Coronary artery (tissue), 2 donors: ENCODE measurements around the gene CADM4.

Experiments used
- DNase-seq: peaks from one replicate; pipeline ENCODE4 v3.0.0-alpha.2; 2017; ENCODE audit warnings: low spot score
- H3K27ac ChIP-seq, 2 donors: fragments of 200-600 bp; sonication (generic); one replicate each; pipeline ENCODE4 v1.5.1; 2016 to 2019
- H3K4me3 ChIP-seq: fragments of 200-600 bp; sonication (generic); 2 replicates; pipeline ENCODE4 v1.5.1; 2016; ENCODE audit warnings: mild to moderate bottlenecking, moderate library complexity
- CTCF ChIP-seq: fragments of 200-600 bp; sonication (generic); IDR thresholded peaks from one replicate; pipeline ENCODE4 v1.5.1; 2019; ENCODE audit warnings: antibody characterized with exemption

CADM4 gene

GRCh38 chr19:43616954-43617353 is 22.7 kb downstream of the CADM4 start:
- no peak for DNase-seq
- H3K27ac ChIP-seq: no peak overlapping the region
- no peak for TF ChIP-seq CTCF
- no peak overlapping the region for H3K4me3 ChIP-seq

- no peak overlapping the region for H3K4me3 ChIP-seq
- no peak for TF ChIP-seq CTCF
- no peak for DNase-seq
- no peak overlapping the region for H3K27ac ChIP-seq
These were observed 23.3 kb downstream of the CADM4 start for GRCh38 chr19:43616306-43616705.

- no peak overlapping the region for H3K27ac ChIP-seq
- H3K4me3 ChIP-seq: no peak overlapping the region
- DNase-seq: no peak
- no peak for TF ChIP-seq CTCF
These were observed 27.3 kb downstream of the CADM4 start for GRCh38 chr19:43612374-43612773.

- no peak for DNase-seq
- Histone ChIP-seq H3K27ac (no peak within 1 kb of the TSS), H3K4me3 (no peak within 1 kb of the TSS)
- no peak for TF ChIP-seq CTCF
These were observed 27.9 kb downstream of the CADM4 start, which contains the start of gene SRRM5 for GRCh38 chr19:43611788-43612187. SRRM5 (plus strand) TSS chr19:43612088; CDS start chr19:43612122, 34 bp downstream.

GRCh38 chr19:43610493-43610892 is 29.2 kb downstream of the CADM4 start:
- DNase-seq: no peak
- no peak overlapping the region for H3K27ac ChIP-seq
- no peak for TF ChIP-seq CTCF

GRCh38 chr19:43609872-43610271 is 29.8 kb downstream of the CADM4 start:
- no peak for DNase-seq
- no peak overlapping the region for H3K27ac ChIP-seq
- H3K4me3 ChIP-seq: no peak overlapping the region
- no peak for TF ChIP-seq CTCF

More at GRCh38 chr19:43610493-43610892, 29.2 kb downstream of the CADM4 start:
- H3K4me3 ChIP-seq: no peak overlapping the region

GRCh38 chr19:43607238-43608205 is 32.1 kb downstream of the CADM4 start:
- DNase-seq: no peak
- no peak overlapping the region for H3K27ac ChIP-seq
- H3K4me3 ChIP-seq: no peak overlapping the region
- no peak for TF ChIP-seq CTCF
